HCEC 1CT (cell line): ENCODE results near the gene DARS2.
"Not testable (repeated sequence)": the region's sequence is repeated elsewhere in the genome, so short reads cannot be mapped to it uniquely, and the experiment has no call there.

Experiments
- DNase-seq: peaks from one replicate; pipeline ENCODE4 v3.0.0-alpha.2; 2017

The DARS2 gene

DNA sequence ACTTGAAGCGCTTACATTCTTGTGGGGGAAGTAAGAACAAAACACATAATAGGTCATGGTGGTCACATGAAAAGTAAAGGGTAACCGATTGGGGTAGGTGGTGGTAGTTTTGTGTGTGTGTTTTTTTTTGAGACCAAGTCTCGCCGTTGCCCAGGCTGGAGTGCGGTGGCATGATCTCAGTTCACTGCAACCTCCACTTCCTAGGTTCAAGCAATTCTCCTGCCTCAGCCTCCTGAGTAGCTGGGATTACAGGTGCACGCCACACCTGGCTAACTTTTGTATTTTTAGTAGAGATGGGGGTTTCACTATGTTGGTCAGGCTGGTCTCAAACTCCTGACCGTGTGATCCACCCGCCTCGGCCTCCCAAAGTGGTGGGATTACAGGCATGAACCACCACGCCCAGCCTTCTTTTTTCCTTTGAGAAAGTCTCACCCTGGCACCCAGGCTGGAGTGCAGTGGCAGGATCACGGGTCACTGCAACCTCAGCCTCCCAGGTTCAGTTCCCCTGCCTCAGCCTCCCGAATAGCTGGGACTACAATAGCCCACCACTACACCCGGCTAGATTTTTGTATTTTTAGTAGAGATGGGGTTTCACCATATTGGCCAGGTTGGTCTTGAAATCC is 37.8 kb downstream of the DARS2 start:
- DNase-seq: peak; percentile 27

GRCh38 chr1:173862769-173863223 is 38.3 kb downstream of the DARS2 start:
- no peak for DNase-seq

DNA sequence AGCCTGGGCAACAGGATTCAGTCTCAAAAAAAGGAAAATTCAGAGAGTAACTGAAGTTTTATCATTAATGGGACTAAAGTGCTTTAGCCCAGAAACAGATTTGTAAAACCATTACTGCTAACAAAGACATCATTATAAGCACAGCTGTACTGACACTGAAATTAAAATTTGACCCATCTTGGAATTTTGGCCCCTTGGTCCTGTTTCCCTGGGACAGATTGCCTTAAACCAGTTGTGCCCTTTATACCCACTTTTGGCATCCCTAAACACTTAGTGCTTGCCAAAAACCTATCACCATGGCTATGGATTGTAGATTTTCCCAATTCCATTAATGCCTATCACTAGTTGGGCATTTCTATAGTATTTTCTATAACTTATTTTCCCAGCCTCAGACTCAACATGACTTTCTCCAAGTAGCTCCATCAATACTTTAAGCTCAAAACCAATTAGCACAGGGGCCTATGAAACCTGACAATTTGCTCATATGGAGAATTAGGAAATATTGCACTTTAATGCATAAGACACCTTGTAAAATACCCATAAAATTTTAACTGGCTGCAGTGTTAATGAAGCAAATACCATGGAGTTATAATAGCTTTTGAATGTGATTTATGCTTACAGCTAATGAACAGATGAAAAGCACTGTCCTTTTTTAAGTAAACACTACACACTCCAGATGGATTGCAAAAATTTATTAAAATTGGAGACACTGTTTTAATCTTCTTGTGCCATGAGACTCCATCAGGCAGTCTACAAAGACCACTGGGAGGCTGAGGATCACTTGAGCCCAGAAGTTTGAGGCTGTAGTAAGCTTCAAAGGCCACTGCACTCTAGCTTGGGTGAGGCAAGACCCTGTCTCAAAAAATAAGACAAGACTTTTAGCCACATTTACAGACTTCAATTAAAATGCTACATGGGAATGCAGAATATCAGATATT is 39.0 kb downstream of the DARS2 start:
- DNase-seq: no peak

- no peak for DNase-seq
Observed at GRCh38 chr1:173864179-173864867, 39.9 kb downstream of the DARS2 start.

DNA sequence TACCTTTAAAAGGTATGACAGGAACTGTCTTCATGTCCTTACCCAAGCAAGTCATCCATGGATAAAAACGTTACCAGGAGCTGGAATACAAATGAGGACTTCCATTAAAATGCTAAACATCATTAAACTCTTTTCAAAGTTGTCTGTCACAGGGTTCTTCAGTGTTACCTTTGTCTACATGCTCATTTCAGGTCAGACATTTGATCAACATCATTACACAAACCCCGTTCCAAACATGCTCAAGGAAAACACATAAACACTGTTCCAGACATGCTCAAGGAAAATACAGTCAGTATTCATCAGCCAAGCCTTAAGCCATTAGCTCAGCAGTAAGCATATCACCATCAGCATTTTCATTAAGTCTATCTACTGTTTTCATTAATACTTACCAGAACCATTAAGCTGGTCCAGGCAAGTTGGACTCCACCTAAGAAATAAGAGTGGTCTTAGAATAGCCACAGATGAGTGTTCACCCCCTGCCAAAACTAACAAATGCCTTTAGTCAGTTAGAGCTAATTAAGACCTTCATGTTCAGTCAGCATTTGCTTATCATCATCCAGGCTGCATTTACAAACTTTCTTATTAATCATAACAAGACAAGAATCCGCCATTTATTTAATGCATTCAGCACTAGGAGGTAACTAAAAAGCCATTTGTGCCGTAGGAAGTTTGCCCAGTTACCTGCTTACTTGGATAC is 41.1 kb downstream of the DARS2 start:
- no peak for DNase-seq

- DNase-seq: no peak
Observed at GRCh38 chr1:173866413-173867115, 42.1 kb downstream of the DARS2 start.

- peak; percentile 32 for DNase-seq
Observed at GRCh38 chr1:173867141-173867752, 42.8 kb downstream of the DARS2 start.

DNA sequence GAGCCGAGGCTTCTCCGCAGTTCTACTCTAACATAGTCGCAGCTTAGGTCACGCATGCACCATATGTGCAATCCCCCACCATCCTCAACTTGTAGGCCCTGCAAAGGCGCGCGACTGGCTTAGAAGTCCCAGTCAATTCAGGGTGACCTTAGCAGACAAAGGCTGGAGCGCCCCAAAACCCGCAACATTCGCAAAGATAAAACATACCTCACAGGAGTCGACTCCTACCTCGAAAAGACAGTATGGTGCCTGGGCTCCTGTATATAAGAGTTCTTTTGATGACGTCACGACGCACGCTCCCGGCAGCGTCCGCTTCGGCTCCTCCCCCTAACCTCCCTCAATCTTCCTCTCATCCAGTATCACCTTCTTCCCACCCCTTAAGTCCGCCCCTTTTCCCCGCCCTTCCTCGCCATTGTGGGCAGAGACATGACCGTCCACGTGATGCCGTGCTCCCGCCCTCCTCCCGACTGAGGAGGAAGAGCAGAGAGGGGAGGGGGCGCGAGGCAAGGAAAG is 43.3 kb downstream of the DARS2 start, which contains the start of gene GAS5:
Gene GAS5, minus strand, starts transcription at position 237 of the 513 bp plus-strand sequence.
- DNase-seq: peak; percentile 99

GRCh38 chr1:173868266-173869020 is 44.0 kb downstream of the DARS2 start, which contains the start of gene ZBTB37:
TSS of gene ZBTB37 (plus strand) at chr1:173868380. CDS start at chr1:173870226, 1,846 bp downstream.
- peak; percentile 56 for DNase-seq

- DNase-seq: no peak
Observed at GRCh38 chr1:173869021-173869359, 44.5 kb downstream of the DARS2 start.

- no peak for DNase-seq
Observed at GRCh38 chr1:173870252-173871075, 46.0 kb downstream of the DARS2 start.

- DNase-seq: no peak
Observed at GRCh38 chr1:173871091-173871490, 46.6 kb downstream of the DARS2 start.

GRCh38 chr1:173871500-173871899 is 47.0 kb downstream of the DARS2 start:
- DNase-seq: no peak

GRCh38 chr1:173876732-173877131 is 52.3 kb downstream of the DARS2 start:
- no peak for DNase-seq

- no peak for DNase-seq
Observed at GRCh38 chr1:173878251-173878650, 53.8 kb downstream of the DARS2 start.

DNA sequence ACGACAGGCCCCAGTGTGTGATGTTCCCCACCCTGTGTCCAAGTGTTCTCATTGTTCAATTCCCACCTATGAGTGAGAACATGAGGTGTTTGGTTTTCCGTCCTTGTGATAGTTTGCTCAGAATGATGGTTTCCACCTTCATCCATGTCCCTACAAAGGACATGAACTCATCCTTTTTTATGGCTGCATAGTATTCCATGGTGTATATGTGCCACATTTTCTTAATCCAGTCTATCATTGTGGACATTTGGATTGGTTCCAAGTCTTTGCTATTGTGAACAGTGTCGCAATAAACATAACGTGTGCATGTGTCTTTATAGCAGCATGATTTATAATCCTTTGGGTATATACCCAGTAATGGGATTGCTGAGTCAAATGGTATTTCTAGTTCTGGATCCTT is 56.6 kb downstream of the DARS2 start:
- DNase-seq: not testable (repeated sequence)

- no peak for DNase-seq
Observed at GRCh38 chr1:173884701-173885100, 60.2 kb downstream of the DARS2 start.

DNA sequence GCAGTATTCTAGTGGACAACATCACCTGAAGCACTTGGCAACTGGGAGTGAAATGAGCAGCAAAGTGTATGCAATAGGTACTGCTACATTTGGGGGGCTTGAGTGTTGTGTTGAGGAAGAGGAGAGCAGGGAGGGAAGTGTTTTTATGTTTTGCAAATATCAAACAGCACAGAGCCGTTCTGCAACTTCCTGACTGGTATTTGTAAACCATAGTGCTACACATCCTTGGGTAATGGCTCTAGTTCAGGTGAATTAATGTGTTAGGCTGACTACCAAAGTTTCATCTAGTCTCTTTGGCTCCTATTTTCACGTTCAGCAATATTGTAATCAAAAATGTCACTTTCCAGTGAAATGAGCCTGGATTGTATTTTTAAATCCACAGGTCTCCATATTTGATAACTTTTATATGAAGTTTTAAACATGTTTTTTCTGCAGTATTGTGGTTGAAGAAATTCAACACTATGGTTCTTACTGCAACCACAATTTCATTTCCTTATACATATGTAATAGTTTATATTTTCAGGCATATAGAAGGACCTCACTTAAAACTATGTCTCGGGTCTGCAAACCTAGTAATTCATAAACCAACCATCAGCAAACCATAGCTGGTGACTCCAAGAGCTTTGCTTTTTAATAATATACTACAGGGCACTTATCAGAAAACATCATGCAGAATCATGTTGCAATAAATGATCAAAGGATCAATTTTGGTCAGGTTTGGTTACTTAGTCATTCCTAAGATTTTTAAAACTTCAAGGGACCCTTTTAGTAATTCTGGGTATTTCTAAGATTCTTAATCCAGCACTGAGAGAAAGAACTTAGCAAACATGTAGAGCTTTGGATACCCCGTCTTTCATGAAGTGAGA is 62.5 kb downstream of the DARS2 start:
- no peak for DNase-seq

- DNase-seq: no peak
Observed at GRCh38 chr1:173887627-173888026, 63.2 kb downstream of the DARS2 start.
